Glutamatergic neuron (in vitro differentiated cells): ENCODE data around the gene VPS33B. TPM values are rescaled to one million over a fixed set of nuclear protein-coding genes. Genes with fewer than 3 reads are reported as not detected.
A peak's percentile ranks its signal among the peaks of the same experiment; 100 is the strongest.

Source experiments
- DNase-seq: peaks from one replicate; pipeline ENCODE4 v3.0.0; 2022
- H3K27ac Mint-ChIP-seq: one replicate; pipeline ENCODE4 v1.8.0; 2020; ENCODE audit warnings: mild to moderate bottlenecking, mixed read lengths, inconsistent platforms; ENCODE audit not compliant: unreplicated experiment
- H3K27me3 Mint-ChIP-seq: one replicate; pipeline ENCODE4 v1.8.0; 2020; ENCODE audit warnings: mild to moderate bottlenecking, moderate library complexity, mixed read lengths, inconsistent platforms; ENCODE audit not compliant: unreplicated experiment
- H3K36me3 Mint-ChIP-seq: one replicate; pipeline ENCODE4 v1.8.0; 2020; ENCODE audit warnings: mild to moderate bottlenecking, mixed read lengths, inconsistent platforms; ENCODE audit not compliant: unreplicated experiment
- H3K4me1 Mint-ChIP-seq: one replicate; pipeline ENCODE4 v1.8.0; 2020; ENCODE audit warnings: mild to moderate bottlenecking, low read depth, mixed read lengths, inconsistent platforms; ENCODE audit not compliant: unreplicated experiment
- H3K4me3 Mint-ChIP-seq: one replicate; pipeline ENCODE4 v1.8.0; 2020; ENCODE audit warnings: mild to moderate bottlenecking, mixed read lengths, inconsistent platforms; ENCODE audit not compliant: unreplicated experiment
- H3K9me3 Mint-ChIP-seq: one replicate; pipeline ENCODE4 v1.8.0; 2020; ENCODE audit warnings: mild to moderate bottlenecking, moderate library complexity, mixed read lengths, inconsistent platforms; ENCODE audit not compliant: unreplicated experiment
- CTCF ChIP-seq: fragments of 200-600 bp; sonication (generic); IDR thresholded peaks from one replicate; pipeline ENCODE4 v1.5.0; 2021; ENCODE audit not compliant: partially characterized antibody, unreplicated experiment
- total RNA-seq: library from RNA; stranded (reverse); fragmentation: NEBNext Ultra II Directional; extraction: Animal tissue kit (Norgen Biotek cat#: 25700); gene quantifications from one replicate; pipeline ENCODE4 v1.2.1, GENCODE V29; 2021; ENCODE audit not compliant: unreplicated experiment

Gene VPS33B
- total RNA-seq, 1 donor from 2014 or later, result 31.7 TPM

GRCh38 chr15:90991587-90992285 lies 30.7 kb downstream of the VPS33B start:
- DNase-seq, result no peak
- H3K27me3 Mint-ChIP-seq, result peaks cover 6% of the 10 kb centered on the region
- peaks cover 8% of the 10 kb centered on the region for H3K9me3 Mint-ChIP-seq
- peak overlapping the region; percentile 9 for H3K4me3 Mint-ChIP-seq
- no peaks in the 10 kb centered on the region for H3K36me3 Mint-ChIP-seq
- no peak for TF ChIP-seq CTCF
- peaks cover 5% of the 10 kb centered on the region for H3K4me1 Mint-ChIP-seq
- H3K27ac Mint-ChIP-seq, result no peak overlapping the region

DNA sequence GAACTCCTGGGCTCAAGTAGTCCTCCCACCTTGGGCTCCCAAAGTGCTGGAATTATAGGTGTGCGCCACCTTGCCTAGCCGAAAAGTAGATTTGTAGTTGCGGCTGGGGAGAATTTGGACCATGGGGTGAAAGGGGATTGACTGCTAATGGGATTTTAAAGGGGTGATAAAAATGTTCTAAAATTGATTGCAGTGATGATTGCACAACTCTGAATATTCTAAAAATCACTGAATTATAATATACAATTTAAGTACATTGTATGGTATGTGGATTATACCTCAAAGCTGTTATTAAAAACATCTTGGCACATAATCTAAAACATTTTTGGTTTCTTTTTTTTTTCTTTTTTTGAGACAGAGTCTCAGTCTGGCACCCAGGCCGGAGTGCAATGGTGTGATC lies 31.9 kb downstream of the VPS33B start:
- Mint-ChIP-seq H3K27me3 (peaks cover 6% of the 10 kb centered on the region), H3K9me3 (peaks cover 8% of the 10 kb centered on the region), H3K27ac (no peak overlapping the region), H3K4me1 (peaks cover 4% of the 10 kb centered on the region), H3K4me3 (no peak overlapping the region), H3K36me3 (no peaks in the 10 kb centered on the region)
- no peak for TF ChIP-seq CTCF
- DNase-seq, result no peak

DNA sequence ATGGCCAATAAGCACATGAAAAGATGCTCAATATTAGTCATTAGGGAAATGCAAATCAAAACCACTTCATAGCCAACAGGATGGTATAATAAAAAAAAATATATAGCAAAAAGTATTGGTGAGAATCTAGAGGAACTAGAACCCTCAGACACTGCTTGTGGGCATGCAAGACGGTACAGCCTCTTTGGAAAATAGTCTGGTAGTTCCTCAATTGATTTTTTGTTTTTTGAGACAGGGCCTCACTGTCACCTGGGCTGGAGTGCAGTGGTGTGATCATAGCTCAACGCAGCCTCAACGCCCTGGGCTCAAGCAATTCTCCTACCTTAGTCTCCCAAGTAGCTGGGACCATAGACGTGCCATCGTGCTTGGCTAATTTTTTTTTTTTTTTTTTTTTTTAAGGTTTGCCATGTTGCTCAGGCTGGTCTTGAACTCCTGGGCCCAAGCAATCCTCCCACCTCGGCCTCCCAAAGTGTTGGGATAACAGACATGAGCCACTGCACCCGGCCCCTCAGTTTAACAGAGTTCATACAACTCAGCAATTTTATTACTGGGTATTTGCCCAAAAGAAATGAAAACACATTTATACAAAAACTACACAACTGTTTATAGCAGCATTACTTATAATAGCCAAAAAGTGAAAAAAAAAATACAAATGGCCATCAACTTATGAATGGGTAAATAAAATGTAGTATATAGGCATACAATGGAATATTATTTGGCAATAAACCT lies 33.2 kb downstream of the VPS33B start:
- peaks cover 10% of the 10 kb centered on the region for H3K9me3 Mint-ChIP-seq
- no peaks in the 10 kb centered on the region for H3K36me3 Mint-ChIP-seq
- DNase-seq, result no peak
- no peaks in the 10 kb centered on the region for H3K4me1 Mint-ChIP-seq
- no peak for TF ChIP-seq CTCF
- H3K27me3 Mint-ChIP-seq, result peaks cover 2% of the 10 kb centered on the region
- H3K4me3 Mint-ChIP-seq, result no peak overlapping the region
- H3K27ac Mint-ChIP-seq, result no peak overlapping the region

DNA sequence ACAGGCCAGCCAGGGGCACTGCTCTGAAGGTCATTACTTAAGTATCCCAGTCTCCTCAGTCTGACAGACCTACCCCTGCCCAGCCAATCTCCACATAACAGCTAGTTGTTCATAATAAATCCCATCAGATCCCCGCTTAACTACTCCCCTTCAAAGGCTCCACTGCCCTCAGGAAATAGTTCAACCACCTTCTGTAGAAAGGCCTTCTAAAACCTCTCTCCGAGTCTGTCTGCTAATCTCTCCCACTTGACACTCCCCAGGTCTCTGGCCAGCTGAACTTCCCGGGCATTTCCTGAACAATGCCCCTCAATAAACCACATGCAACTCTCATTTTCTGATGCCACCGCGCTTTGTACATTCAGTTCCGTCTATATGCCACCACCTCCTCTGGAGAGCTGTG lies 34.1 kb downstream of the VPS33B start:
- Mint-ChIP-seq H3K27ac (no peak overlapping the region), H3K36me3 (no peaks in the 10 kb centered on the region), H3K4me3 (no peak overlapping the region), H3K27me3 (peaks cover 2% of the 10 kb centered on the region), H3K4me1 (no peaks in the 10 kb centered on the region), H3K9me3 (peaks cover 5% of the 10 kb centered on the region)
- no peak for TF ChIP-seq CTCF
- no peak for DNase-seq

DNA sequence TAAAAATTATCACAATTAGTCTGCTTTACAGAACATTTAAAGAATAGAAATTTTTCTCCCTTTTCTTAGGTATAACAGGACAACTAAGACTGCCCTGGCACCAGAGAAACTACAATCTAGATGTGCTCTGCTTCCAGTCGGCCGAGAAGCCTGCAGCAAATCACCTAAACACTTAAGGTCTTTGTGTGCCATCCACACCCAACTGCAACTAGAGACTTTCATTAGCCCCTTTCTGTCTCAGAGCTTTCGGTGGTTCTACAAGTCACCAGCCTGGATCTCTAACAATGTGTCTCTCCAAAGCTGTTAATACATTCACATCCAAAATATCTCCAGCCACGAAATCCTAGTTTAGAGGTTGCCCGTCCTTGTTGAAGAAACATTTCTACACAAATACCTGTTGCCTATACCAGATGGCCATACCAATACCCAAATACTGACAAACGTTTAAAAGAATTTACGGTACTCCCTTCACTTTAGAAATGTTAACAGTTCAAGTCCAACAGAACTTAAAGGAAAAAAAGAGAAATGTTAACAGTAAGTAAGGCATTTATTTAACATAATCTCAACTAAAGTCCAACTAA lies 34.7 kb downstream of the VPS33B start:
- H3K27ac Mint-ChIP-seq, result no peak overlapping the region
- TF ChIP-seq CTCF, result no peak

More for the DNA sequence above, 34.7 kb downstream of the VPS33B start:
- no peak for DNase-seq
- H3K27me3 Mint-ChIP-seq, result peaks cover 2% of the 10 kb centered on the region
- peaks cover 3% of the 10 kb centered on the region for H3K9me3 Mint-ChIP-seq
- no peaks in the 10 kb centered on the region for H3K4me1 Mint-ChIP-seq
- H3K4me3 Mint-ChIP-seq, result no peak overlapping the region
- H3K36me3 Mint-ChIP-seq, result no peaks in the 10 kb centered on the region
